ENCODE data around the gene PFKL. TPM values are rescaled to one million over a fixed set of nuclear protein-coding genes. Genes with fewer than 3 reads are reported as not detected.

PFKL gene
- total and polyA plus RNA-seq, 11 donors: 34.0 to 85.1 (median 46.1) TPM

DNA sequence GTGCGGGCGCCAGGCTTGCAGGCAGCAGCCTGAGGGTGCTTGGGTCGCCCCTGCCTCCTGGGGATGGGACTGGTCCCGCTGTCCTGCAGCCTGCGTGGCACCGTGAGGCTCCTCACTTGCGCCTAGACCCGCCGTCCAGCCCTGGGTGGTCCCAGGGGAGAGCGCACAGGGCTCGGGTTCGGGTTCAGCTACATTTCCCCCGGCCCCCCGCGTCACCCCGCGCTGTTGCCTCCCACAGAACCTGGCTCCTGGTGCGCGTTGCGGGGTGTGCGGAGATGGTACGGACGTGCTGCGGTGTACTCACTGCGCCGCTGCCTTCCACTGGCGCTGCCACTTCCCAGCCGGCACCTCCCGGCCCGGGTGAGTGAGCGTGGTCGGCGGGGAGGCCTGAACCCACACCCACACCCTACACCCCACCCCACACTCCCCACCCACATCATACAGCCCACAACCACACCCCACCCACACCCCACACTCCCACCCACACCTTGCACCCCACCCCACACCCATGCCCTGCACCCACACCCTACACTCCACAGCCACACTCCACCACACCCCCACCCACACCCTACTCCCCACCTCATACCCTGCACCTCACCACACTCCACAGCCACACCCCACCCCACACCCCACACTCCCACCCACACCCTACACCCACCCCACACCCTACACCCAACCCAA lies 6.2 kb upstream of the PFKL start:
- H3K27me3 ChIP-seq: no peaks in the 10 kb centered on the region
- H3K27ac ChIP-seq: no peak overlapping the region
- H3K4me3 ChIP-seq: no peak overlapping the region
- H3K9me3 ChIP-seq: no peaks in the 10 kb centered on the region
- peaks cover 7 to 28% (median 20%) of the 10 kb centered on the region in 12 donors for H3K4me1 ChIP-seq
- no peaks in the 10 kb centered on the region for H3K36me3 ChIP-seq
- TF ChIP-seq POLR2A (IDR thresholded peaks at IDR 0.05): no peak
- TF ChIP-seq, protein P1, sequence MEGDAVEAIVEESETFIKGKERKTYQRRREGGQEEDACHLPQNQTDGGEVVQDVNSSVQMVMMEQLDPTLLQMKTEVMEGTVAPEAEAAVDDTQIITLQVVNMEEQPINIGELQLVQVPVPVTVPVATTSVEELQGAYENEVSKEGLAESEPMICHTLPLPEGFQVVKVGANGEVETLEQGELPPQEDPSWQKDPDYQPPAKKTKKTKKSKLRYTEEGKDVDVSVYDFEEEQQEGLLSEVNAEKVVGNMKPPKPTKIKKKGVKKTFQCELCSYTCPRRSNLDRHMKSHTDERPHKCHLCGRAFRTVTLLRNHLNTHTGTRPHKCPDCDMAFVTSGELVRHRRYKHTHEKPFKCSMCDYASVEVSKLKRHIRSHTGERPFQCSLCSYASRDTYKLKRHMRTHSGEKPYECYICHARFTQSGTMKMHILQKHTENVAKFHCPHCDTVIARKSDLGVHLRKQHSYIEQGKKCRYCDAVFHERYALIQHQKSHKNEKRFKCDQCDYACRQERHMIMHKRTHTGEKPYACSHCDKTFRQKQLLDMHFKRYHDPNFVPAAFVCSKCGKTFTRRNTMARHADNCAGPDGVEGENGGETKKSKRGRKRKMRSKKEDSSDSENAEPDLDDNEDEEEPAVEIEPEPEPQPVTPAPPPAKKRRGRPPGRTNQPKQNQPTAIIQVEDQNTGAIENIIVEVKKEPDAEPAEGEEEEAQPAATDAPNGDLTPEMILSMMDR (IDR thresholded peaks at IDR 0.05): no peak
- 88 to 93% (median 92%) methylated on average over 16 to 33 of the region's 33 CpGs for WGBS, 4 donors
- peak in 2 of 5 donors; percentile 20 to 54 for DNase-seq
- intact Hi-C loops (cut with DNase I): no loop called here
- no peak for ATAC-seq

GRCh38 chr21:44294391-44295162 lies 5.3 kb upstream of the PFKL start:
- Histone ChIP-seq H3K4me3 (peak overlapping the region in 2 of 12 donors; percentile 3 to 6), H3K4me1 (peaks cover 9 to 31% (median 25%) of the 10 kb centered on the region in 12 donors), H3K9me3 (no peaks in the 10 kb centered on the region), H3K27ac (peak overlapping the region in 2 of 12 donors; percentile 39 to 59), H3K27me3 (no peaks in the 10 kb centered on the region), H3K36me3 (no peaks in the 10 kb centered on the region)
- no peak for TF ChIP-seq POLR2A (IDR thresholded peaks at IDR 0.05)
- TF ChIP-seq, protein P1 (IDR thresholded peaks at IDR 0.05): no peak
- peak; percentile 85 to 92 (median 86) for DNase-seq
- 16 to 60% (median 51%) methylated on average over 12 to 26 of the region's 26 CpGs for WGBS, 4 donors
- intact Hi-C loops (cut with DNase I): loop anchor here in 1 of 10 donors (5.0 kb wide), 2 partner anchors 188 to 282 kb away; partner anchors contain the start of gene TRAPPC10
- peak in 2 of 4 donors; percentile 51 to 67 for ATAC-seq

DNA sequence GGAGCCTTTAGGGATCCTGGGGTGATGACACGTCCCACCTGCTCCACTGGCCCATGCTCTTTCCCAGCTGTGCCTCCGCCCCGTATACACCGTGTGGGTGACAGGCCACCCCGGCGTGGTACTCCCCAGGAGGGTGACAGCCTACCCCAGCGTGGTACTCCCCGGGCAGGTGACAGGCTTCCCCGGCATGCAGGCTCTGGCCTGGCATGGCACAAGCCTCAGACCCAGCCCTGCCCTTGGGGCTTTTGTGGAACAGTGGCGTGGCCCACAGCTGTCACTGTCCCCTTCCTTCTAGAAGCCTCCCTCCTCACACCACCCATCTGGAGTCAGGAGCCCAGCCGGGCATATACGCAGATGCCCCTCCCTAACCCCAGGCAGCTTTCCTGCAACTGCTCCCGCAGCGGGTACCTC lies 4.7 kb upstream of the PFKL start:
- TF ChIP-seq, protein P1 (IDR thresholded peaks at IDR 0.05): no peak
- no peak for TF ChIP-seq POLR2A (IDR thresholded peaks at IDR 0.05)
- WGBS, 4 donors: 58 to 75% (median 70%) methylated on average over 9 to 14 of the region's 14 CpGs
- intact Hi-C loops (cut with DNase I): loop anchor here in 1 of 10 donors (5.0 kb wide), 2 partner anchors 187 to 283 kb away; partner anchors contain the start of gene TRAPPC10
- peak overlapping the region in 3 of 12 donors; percentile 30 to 59 (median 39) for H3K27ac ChIP-seq
- ATAC-seq (peak in 2 of 4 donors; percentile 12 to 14), DNase-seq (peak in 1 of 5 donors; percentile 72)
- peak overlapping the region in 1 of 12 donors; percentile 6 for H3K4me3 ChIP-seq
- no peaks in the 10 kb centered on the region for H3K9me3 ChIP-seq
- H3K4me1 ChIP-seq: peaks cover 9 to 32% (median 26%) of the 10 kb centered on the region in 12 donors
- no peaks in the 10 kb centered on the region for H3K27me3 ChIP-seq
- H3K36me3 ChIP-seq: no peaks in the 10 kb centered on the region

- Histone ChIP-seq H3K27ac (peak overlapping the region in 2 of 12 donors; percentile 30 to 59), H3K4me3 (no peak overlapping the region), H3K4me1 (peaks cover 9 to 33% (median 26%) of the 10 kb centered on the region in 12 donors), H3K36me3 (no peaks in the 10 kb centered on the region), H3K9me3 (no peaks in the 10 kb centered on the region), H3K27me3 (no peaks in the 10 kb centered on the region)
- intact Hi-C loops (cut with DNase I): loop anchor here in 1 of 10 donors (5.0 kb wide), 2 partner anchors 187 to 283 kb away; partner anchors contain the start of gene TRAPPC10
- ATAC-seq (no peak), DNase-seq (no peak)
- 71 to 86% (median 83%) methylated on average over 6 to 10 of the region's 10 CpGs for WGBS, 4 donors
- no peak for TF ChIP-seq POLR2A (IDR thresholded peaks at IDR 0.05)
- TF ChIP-seq, protein P1 (IDR thresholded peaks at IDR 0.05): no peak
Observed at GRCh38 chr21:44295646-44296045, 4.2 kb upstream of the PFKL start.
